Measurements from ENCODE around the gene TLCD3A.
"Not testable (repeated sequence)": the region's sequence is repeated elsewhere in the genome, so short reads cannot be mapped to it uniquely, and the experiment has no call there.

Gene TLCD3A

GRCh38 chr17:789931-790873, 57.8 kb downstream of the TLCD3A start:
- DNase-seq, result not testable (repeated sequence)

- not testable (repeated sequence) for DNase-seq
Observed at GRCh38 chr17:790874-791247, 58.5 kb downstream of the TLCD3A start.

DNA sequence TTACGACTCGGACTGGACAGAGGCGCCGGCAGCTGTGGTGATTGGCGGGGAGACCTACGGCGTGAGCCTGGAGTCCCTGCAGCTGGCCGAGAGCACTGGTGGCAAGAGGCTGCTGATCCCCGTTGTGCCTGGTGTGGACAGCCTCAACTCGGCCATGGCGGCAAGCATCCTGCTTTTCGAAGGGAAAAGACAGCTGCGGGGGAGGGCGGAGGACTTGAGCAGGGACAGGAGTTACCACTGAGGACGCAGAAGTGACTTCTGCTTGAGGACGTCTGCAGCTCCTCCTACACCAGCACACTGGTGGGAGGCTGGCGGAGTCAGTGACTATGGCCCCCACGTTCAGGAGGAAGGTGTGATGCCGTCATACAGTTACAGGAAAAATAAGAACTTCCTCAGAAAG, 59.4 kb downstream of the TLCD3A start:
- no peak for DNase-seq

DNA sequence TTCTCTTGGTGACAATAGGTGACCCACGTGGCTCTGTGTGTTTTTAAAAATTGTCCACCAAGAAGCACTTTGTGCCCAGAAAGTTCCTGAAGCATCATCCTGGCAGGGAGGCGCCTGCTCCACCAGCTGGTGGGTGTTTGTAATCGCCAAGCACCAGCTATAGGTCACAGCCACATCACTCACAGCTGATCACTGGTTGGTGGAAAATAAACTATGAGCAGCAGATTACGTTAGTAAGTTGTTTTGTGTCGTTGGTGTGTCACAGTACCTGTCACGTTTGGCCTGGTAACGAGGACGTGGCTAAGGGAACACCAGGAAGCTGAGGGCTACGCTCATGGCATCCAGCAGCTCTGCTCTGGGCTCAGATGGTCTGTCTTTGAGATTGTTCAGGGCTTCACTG, 59.9 kb downstream of the TLCD3A start:
- DNase-seq, result no peak

All from hippocampal formation (tissue), 2 donors.